HepG2 (cell line): ENCODE results near the gene BCAT1. TPM values are rescaled to one million over a fixed set of nuclear protein-coding genes. Genes with fewer than 3 reads are reported as not detected.
"Not testable (repeated sequence)": the region's sequence is repeated elsewhere in the genome, so short reads cannot be mapped to it uniquely, and the experiment has no call there.

Experiments
- ATAC-seq: fragments of 200-7000 bp; cut with Tn5 transposase; 3 replicates; pipeline ENCODE4 v1.9.1; 2020; ENCODE audit warnings: mild to moderate bottlenecking, moderate library complexity
- BruUV-seq: library from RNA; stranded (reverse); fragments of 400-500 nt; replicated peaks from 2 replicates; lab custom pipeline; 2021; lab: Mats Ljungman, UMichigan
- CTCF ChIA-PET: fragments of 300-600 bp; formaldehyde crosslinking; extraction: SDS; loops from one replicate; lab custom pipeline; 2021; ENCODE audit warnings: low total read pairs, inconsistent platforms, low intra/inter-chr PET ratio; lab: Yijun Ruan, JAX
- POLR2A ChIA-PET: fragments of 350-600 bp; sonication (Branson Sonifier 250); formaldehyde crosslinking; loops from one replicate; lab custom pipeline; 2020; ENCODE audit warnings: antibody characterized with exemption, inconsistent platforms; lab: Yijun Ruan, JAX
- DNase-seq: peaks from one replicate; pipeline ENCODE4 v3.0.0-alpha.2; 2015; ENCODE audit warnings: low spot score
- FAIRE-seq: peaks from 3 replicates; lab custom pipeline; 2011; peaks lifted over from hg19 to GRCh38; lab: Jason Lieb, UNC
- H2AFZ ChIP-seq: one replicate; pipeline ENCODE4 v1.6.1; 2011; ENCODE audit warnings: low read length, inconsistent platforms
- H3K27ac ChIP-seq: fragments of 300-600 bp; 3 replicates; pipeline ENCODE4 v1.8.0; 2011; ENCODE audit warnings: mixed run types, mild to moderate bottlenecking, mixed read lengths, low read length, inconsistent platforms; ENCODE audit not compliant: insufficient read depth; ENCODE audit errors: extremely low read length
- H3K27me3 ChIP-seq, 2 experiments: fragments of 200-600 bp in 1 of 2; 2 replicates in 1 of 2; 3 replicates in 1 of 2; pipeline versions ENCODE4 v1.6.0 to v1.8.0; 2011; ENCODE audit warnings: low read length in 2 of 2, mild to moderate bottlenecking in 2 of 2, moderate library complexity in 2 of 2, inconsistent platforms in 1 of 2; ENCODE audit not compliant: insufficient read depth in 2 of 2, control insufficient read depth in 1 of 2
- H3K36me3 ChIP-seq, 2 experiments: fragments of 200-600 bp in 1 of 2; replicated peaks in 1 of 2; 2 replicates in 1 of 2; 3 replicates in 1 of 2; pipeline versions ENCODE4 v1.5.1 to v1.8.0; 2011; ENCODE audit warnings: low read length in 2 of 2, inconsistent platforms in 1 of 2; ENCODE audit not compliant: insufficient read depth in 2 of 2, control insufficient read depth in 1 of 2
- H3K4me1 ChIP-seq: 2 replicates; pipeline ENCODE4 v1.5.1; 2012; ENCODE audit warnings: low read length, inconsistent platforms; ENCODE audit not compliant: insufficient read depth
- H3K4me2 ChIP-seq: 2 replicates; pipeline ENCODE4 v1.6.0; 2011; ENCODE audit warnings: low read depth, low read length, inconsistent platforms
- H3K4me3 ChIP-seq, 3 experiments: fragments of 200-600 bp in 1 of 3; sonication (generic), shearing (Covaris generic) in 1 of 3; replicated peaks in 1 of 3; 2 replicates each; pipeline ENCODE4 v1.5.1; 2011 to 2016; ENCODE audit warnings: low read length in 3 of 3, inconsistent platforms in 2 of 3, low read depth in 2 of 3, mild to moderate bottlenecking in 2 of 3, control low read depth in 1 of 3, mixed read lengths in 1 of 3; ENCODE audit not compliant: insufficient read depth in 1 of 3
- H3K79me2 ChIP-seq: one replicate; pipeline ENCODE4 v1.6.1; 2011; ENCODE audit warnings: low read length, inconsistent platforms; ENCODE audit not compliant: insufficient read depth
- H3K9ac ChIP-seq: 2 replicates; pipeline ENCODE4 v1.6.0; 2011; ENCODE audit warnings: mild to moderate bottlenecking, low read depth, low read length, inconsistent platforms; ENCODE audit not compliant: insufficient read depth
- H3K9me3 ChIP-seq: 2 replicates; pipeline ENCODE4 v1.5.1; 2012; ENCODE audit warnings: mild to moderate bottlenecking, low read length
- H4K20me1 ChIP-seq: 2 replicates; pipeline ENCODE4 v1.6.0; 2011; ENCODE audit warnings: inconsistent platforms, mild to moderate bottlenecking, low read length, moderate library complexity; ENCODE audit not compliant: insufficient read depth
- FOXP1 ChIP-seq, 2 experiments: fragments of 450-650 bp in 1 of 2; IDR thresholded peaks; 2 replicates each; pipeline ENCODE4 v1.6.1; 2017 to 2018; ENCODE audit warnings: antibody characterized with exemption in 1 of 2
- ZBTB26 ChIP-seq: IDR thresholded peaks from 2 replicates; pipeline ENCODE4 v1.6.1; 2016; ENCODE audit warnings: missing compliant biosample characterization, missing genetic modification reagents, borderline replicate concordance
- ZFP62 ChIP-seq: sonication (generic); formaldehyde crosslinking; IDR thresholded peaks from 2 replicates; pipeline ENCODE4 v1.4.0; 2020; ENCODE audit warnings: missing genetic modification reagents
- ZNF709 ChIP-seq: sonication (generic); formaldehyde crosslinking; IDR thresholded peaks from 2 replicates; pipeline ENCODE4 v1.5.0; 2020; ENCODE audit warnings: mild to moderate bottlenecking, missing genetic modification reagents
- ZNF878 ChIP-seq: sonication (generic); formaldehyde crosslinking; IDR thresholded peaks from 2 replicates; pipeline ENCODE4 v1.8.1; 2023; ENCODE audit warnings: mild to moderate bottlenecking, missing genetic modification reagents, moderate library complexity
- WGBS: methylation state at CpG from one replicate; pipeline ENCODE4 v1.1.6; 2017; ENCODE audit warnings: low lambda C conversion rate; 5-methylcytosine and 5-hydroxymethylcytosine counted together
- in situ Hi-C: cut with HindIII; loops from 2 replicates; pipeline ENCODE4 v1.10.0; 2017; ENCODE audit warnings: low pct_unique_long_range_greater_than_20kb; ENCODE audit not compliant: extremely low pct_ligation_motif_present
- intact Hi-C: fragments of 100-400 bp; cut with micrococcal nuclease; formaldehyde crosslinking; loops from one replicate; pipeline ENCODE4 v1.10.0; 2022; ENCODE audit not compliant: unreplicated experiment
- polyA plus RNA-seq, 8 experiments: library from polyadenylated mRNA; depleted of rRNA in 3 of 8; stranded (reverse) in 7 of 8; unstranded in 1 of 8; fragments of >200 nt; fragmentation: Illumina TruSeq in 4 of 8; extraction: Trizol in 4 of 8; gene quantifications; 2 replicates each; pipeline versions ENCODE4 v1.2.1 to v1.2.3, GENCODE V29; 2011 to 2016; ENCODE audit warnings: low read depth in 4 of 8, missing spikeins in 1 of 8, mixed read lengths in 1 of 8; ENCODE audit not compliant: insufficient read depth in 1 of 8
- total RNA-seq, 5 experiments: library from RNA; depleted of rRNA; stranded (reverse); fragments of >200 nt; fragmentation: Illumina TruSeq; extraction: Trizol; gene quantifications; 2 replicates each; pipeline ENCODE4 v1.2.3, GENCODE V29; 2016; ENCODE audit warnings: low read depth in 1 of 5
- TF ChIP-seq, protein P1 (sequence below): sonication (generic); formaldehyde crosslinking; conservative IDR thresholded peaks from 2 replicates; pipeline ENCODE4 v1.8.0; 2022; ENCODE audit warnings: mild to moderate bottlenecking, moderate library complexity, missing genetic modification reagents

Gene BCAT1
- total and polyA plus RNA-seq, 2 of the 13 experiments (the other 11 are each of a cell fraction or from before 2014, with no cell fraction given) = 8.0 to 75.5 TPM

- TF ChIP-seq, protein P1, sequence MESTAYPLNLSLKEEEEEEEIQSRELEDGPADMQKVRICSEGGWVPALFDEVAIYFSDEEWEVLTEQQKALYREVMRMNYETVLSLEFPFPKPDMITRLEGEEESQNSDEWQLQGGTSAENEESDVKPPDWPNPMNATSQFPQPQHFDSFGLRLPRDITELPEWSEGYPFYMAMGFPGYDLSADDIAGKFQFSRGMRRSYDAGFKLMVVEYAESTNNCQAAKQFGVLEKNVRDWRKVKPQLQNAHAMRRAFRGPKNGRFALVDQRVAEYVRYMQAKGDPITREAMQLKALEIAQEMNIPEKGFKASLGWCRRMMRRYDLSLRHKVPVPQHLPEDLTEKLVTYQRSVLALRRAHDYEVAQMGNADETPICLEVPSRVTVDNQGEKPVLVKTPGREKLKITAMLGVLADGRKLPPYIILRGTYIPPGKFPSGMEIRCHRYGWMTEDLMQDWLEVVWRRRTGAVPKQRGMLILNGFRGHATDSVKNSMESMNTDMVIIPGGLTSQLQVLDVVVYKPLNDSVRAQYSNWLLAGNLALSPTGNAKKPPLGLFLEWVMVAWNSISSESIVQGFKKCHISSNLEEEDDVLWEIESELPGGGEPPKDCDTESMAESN (CRISPR knock-in tag) = no peak
- TF ChIP-seq ZNF878 (CRISPR knock-in tag) = no peak
- TF ChIP-seq ZNF709 (CRISPR knock-in tag) = no peak
- no peak for TF ChIP-seq ZBTB26 (CRISPR knock-in tag)
- TF ChIP-seq ZFP62 (CRISPR knock-in tag) = no peak
Measured at GRCh38 chr12:24929953-24930352, 18.9 kb downstream of the BCAT1 start (continued).

- not testable (repeated sequence) for BruUV-seq
Measured at GRCh38 chr12:24928533-24929306, 20.2 kb downstream of the BCAT1 start.

More at GRCh38 chr12:24928533-24929306, 20.2 kb downstream of the BCAT1 start:
- WGBS = 78% methylated on average over 13 of the region's 13 CpGs
- ATAC-seq; intact Hi-C loops; H3K36me3 ChIP-seq; H3K9ac ChIP-seq; H3K27me3 ChIP-seq; H3K9me3 ChIP-seq; DNase-seq; H3K27ac ChIP-seq; CTCF ChIA-PET; FAIRE-seq; in situ Hi-C loops; H2AFZ ChIP-seq; H4K20me1 ChIP-seq; POLR2A ChIA-PET; H3K4me2 ChIP-seq; H3K4me3 ChIP-seq; TF ChIP-seq FOXP1 (CRISPR knock-in tag; IDR thresholded peaks at IDR 0.05): not testable (repeated sequence)
- H3K4me1 ChIP-seq = peaks cover 19% of the 10 kb centered on the region; the same call in 1 of the 2 replicates
- TF ChIP-seq FOXP1 (IDR thresholded peaks at IDR 0.05) = peak; percentile 92
- H3K79me2 ChIP-seq = peaks cover 12% of the 10 kb centered on the region
